ENCODE data around the gene TM2D1. TPM values are rescaled to one million over a fixed set of nuclear protein-coding genes. Genes with fewer than 3 reads are reported as not detected.

TM2D1 gene
- 10 to 100 TPM; 39.1 to 39.9 TPM for total RNA-seq

DNA sequence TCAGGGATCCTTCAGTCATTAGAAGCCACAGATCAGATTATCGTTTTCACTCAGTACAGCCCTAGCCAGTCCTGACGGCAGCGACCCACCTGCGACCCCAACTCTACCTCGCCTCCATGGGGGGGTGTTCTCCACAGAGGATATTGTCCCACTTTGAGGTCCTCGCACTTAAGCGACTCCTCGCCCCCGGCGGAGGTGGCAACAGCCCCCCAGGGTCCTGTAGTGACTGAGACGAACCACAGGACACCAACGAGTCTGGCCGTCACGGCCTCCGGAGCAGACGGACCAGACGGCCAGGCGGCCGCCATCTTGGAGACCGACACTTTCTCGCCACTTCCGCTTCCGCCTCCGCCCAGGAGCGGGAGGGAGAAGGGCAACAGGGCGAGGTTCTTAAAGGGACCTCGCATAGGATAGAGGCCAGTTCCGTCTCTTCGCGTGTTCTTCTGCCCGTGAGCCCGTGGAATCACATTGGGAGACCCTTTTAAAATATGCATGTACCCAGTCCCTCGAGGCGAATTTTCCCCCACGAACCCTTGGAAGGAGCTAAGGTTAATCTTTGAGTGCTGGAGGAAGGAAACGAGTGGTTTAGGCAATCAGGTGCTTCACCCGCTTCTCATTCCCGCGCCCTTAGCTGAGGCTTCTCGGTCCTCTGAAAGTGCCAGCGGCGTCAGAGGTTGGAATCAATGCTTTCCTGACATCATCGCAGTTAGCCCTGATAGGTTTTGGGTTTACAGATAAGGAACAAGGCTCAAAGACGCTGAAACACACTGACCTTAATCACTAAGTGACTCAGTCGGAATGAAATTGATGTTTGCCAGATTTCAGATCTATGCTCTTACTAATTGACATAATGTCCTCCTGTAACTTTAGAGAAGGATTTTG, at the start of gene TM2D1:
Gene TM2D1 (minus strand): TSS at position 329 of the 882 bp plus-strand sequence. CDS start 21 bp downstream, at position 308.
- H3K36me3 Mint-ChIP-seq (ENCODE audit: low read depth): peaks cover 24% of the 10 kb centered on the region
- peak within 1 kb of the TSS; percentile 95 for H3K27ac Mint-ChIP-seq
- H3K27me3 Mint-ChIP-seq: no peaks in the 10 kb centered on the region
- ChIA-PET CTCF (interaction anchor here (0.9 kb wide), 1 partner anchor 20 kb away, joined by 3 read pairs; no protein-coding TSS in a partner anchor), POLR2A (interaction anchor here (0.5 to 1.1 kb wide), 8 partner anchors 15 to 710 kb away, joined by 3 to 11 read pairs (median 3); partner anchors contain the start of gene PATJ)
- H3K9me3 Mint-ChIP-seq: no peaks in the 10 kb centered on the region
- peak; percentile 91 for DNase-seq
- H3K4me3 Mint-ChIP-seq: peak within 1 kb of the TSS; percentile 93
- peaks cover 26% of the 10 kb centered on the region for H3K4me1 Mint-ChIP-seq

DNA sequence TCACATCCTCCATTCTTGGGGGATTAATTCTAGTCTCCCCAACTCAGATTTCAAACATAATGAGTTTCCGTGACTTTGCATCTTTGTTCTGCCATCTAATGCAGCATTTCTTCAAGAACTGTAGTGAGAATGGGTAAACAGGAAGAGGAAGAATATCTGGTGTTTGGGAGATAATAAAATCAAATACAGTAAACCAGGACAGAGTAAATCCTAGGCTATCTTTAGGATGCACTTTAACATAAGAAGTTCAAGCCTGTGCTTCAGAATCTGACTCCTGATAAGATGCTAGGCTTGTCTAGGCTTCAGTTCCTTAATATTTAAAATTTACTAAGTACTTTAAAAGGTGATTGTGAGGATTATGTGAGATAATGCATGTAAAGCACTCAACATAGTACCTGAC, 45.2 kb upstream of the TM2D1 start:
- Mint-ChIP-seq H3K4me1 (no peaks in the 10 kb centered on the region), H3K27ac (no peak overlapping the region), H3K27me3 (no peaks in the 10 kb centered on the region), H3K4me3 (no peak overlapping the region), H3K36me3 (ENCODE audit: low read depth) (no peaks in the 10 kb centered on the region), H3K9me3 (no peaks in the 10 kb centered on the region)
- ChIA-PET POLR2A (no interaction called here), CTCF (interaction anchor here (1.4 kb wide), 1 partner anchor 20 kb away, joined by 3 read pairs; no protein-coding TSS in a partner anchor)
- DNase-seq: no peak

DNA sequence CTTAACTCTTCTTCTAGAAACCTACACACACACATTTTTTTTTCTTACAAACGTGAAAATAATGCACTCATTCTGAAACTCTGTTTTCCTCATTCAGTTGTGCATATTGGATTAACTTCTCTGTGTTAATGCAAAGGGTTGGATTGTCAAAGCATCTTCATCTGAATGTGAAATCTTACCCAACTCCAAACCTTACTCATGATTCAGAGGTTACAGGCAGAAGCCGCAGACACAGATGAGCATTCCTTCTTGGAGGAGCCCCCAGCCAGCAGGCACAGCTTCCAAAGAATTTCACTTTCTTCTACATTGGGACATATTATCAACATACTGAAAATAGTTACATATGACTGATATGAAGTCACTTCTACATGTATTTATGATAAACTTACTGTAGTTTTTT, 33.0 kb upstream of the TM2D1 start:
- ChIA-PET CTCF (no interaction called here), POLR2A (no interaction called here)
- no peak overlapping the region for H3K27ac Mint-ChIP-seq
- no peak for DNase-seq
- H3K4me1 Mint-ChIP-seq: peaks cover 5% of the 10 kb centered on the region
- no peaks in the 10 kb centered on the region for H3K9me3 Mint-ChIP-seq
- no peaks in the 10 kb centered on the region for H3K36me3 Mint-ChIP-seq (ENCODE audit: low read depth)
- no peak overlapping the region for H3K4me3 Mint-ChIP-seq
- H3K27me3 Mint-ChIP-seq: no peaks in the 10 kb centered on the region

DNA sequence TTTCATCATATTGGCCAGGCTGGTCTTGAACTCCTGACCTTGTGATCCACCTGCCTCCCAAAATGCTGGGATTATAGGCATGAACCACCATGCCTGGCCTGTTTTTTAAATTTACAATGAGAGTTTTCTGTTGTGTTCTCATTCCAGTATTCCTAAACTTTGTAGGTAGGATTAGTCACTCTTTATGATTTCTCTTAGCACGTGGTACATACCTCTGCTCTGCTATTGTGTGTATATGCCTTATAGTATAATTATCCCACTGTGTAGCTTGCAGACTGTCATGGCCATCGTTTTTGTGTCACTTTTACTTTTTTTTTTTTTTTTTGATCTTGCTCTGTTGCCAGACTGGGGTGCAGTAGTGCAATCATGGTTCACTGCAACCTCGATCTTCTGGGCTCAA, 31.8 kb upstream of the TM2D1 start:
- POLR2A ChIA-PET: no interaction called here

DNA sequence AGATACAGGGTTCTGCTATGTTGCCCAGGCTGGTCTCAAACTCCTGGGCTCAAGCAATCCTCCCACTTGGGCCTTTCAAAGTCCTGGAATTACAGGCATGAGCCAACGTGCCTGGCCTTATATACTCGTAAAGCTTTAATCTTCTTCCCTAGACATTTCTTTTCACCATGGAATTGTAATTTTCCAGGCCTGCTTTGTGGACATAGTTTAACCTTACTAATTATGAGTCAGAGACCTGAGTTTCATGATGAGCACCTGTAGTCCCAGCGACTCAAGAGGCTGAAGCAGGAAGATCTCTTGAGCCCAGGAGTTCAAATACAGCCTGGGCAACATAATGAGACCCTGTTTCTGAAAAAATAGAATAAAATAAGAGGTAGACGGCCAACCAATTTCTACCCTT, 29.6 kb upstream of the TM2D1 start:
- no peaks in the 10 kb centered on the region for H3K36me3 Mint-ChIP-seq (ENCODE audit: low read depth)
- DNase-seq: no peak
- H3K4me3 Mint-ChIP-seq: no peak overlapping the region
- H3K27ac Mint-ChIP-seq: no peak overlapping the region
- POLR2A ChIA-PET: no interaction called here
- H3K4me1 Mint-ChIP-seq: peaks cover 5% of the 10 kb centered on the region
- H3K9me3 Mint-ChIP-seq: no peaks in the 10 kb centered on the region
- CTCF ChIA-PET: no interaction called here
- H3K27me3 Mint-ChIP-seq: no peaks in the 10 kb centered on the region

More for the DNA sequence above, 31.8 kb upstream of the TM2D1 start:
- Mint-ChIP-seq H3K4me1 (peaks cover 5% of the 10 kb centered on the region), H3K9me3 (no peaks in the 10 kb centered on the region), H3K4me3 (no peak overlapping the region), H3K27ac (no peak overlapping the region), H3K27me3 (no peaks in the 10 kb centered on the region), H3K36me3 (ENCODE audit: low read depth) (no peaks in the 10 kb centered on the region)
- CTCF ChIA-PET: no interaction called here
- DNase-seq: no peak

DNA sequence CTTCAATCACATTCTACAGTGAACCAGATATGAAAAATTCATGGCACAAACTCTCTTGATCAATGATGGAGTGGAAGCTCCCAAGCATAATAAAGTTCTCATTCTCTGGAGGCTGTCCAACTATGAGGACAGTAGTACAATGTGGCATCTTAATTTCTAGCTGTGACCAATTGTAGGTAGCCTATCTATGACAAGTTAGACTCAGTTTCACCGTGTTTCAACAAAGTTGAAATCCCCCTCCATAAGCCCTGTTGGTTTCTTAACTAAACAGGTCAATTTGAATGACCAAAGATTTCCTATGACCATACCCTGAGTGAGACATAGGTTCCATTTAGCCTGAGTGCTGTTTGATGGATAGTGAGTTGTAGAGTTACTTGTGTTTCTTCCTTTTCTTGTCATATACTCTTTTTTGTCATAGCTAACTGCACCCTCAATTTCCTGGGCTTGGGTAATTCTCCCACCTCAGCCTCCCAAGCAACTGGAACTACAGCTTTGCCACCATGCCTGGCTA, 29.1 kb upstream of the TM2D1 start:
- Mint-ChIP-seq H3K4me3 (no peak overlapping the region), H3K27ac (no peak overlapping the region), H3K9me3 (no peaks in the 10 kb centered on the region), H3K4me1 (peaks cover 5% of the 10 kb centered on the region), H3K36me3 (ENCODE audit: low read depth) (no peaks in the 10 kb centered on the region), H3K27me3 (no peaks in the 10 kb centered on the region)
- ChIA-PET POLR2A (no interaction called here), CTCF (no interaction called here)
- no peak for DNase-seq

DNA sequence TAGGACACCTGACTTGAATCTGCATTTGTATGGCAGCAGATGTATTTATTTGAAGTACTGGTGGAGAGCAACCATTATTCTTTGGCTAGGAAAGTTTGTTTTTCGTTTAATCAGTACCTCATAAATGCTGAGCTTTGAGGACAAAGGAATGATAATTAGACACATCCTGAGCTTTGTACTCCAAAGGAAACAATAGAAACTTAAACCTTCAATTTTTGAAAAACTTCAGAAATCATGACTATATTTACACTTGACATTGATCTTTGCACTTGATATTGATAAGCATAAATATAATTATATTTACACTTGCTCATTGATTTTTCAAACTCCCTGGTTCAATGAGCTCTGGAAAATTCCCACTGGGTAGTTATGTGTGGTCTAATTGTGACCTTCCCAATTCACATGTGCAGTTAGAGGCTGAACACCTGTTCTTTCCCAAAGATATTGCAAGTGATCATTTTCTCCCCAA, 28.0 kb upstream of the TM2D1 start:
- Mint-ChIP-seq H3K9me3 (no peaks in the 10 kb centered on the region), H3K36me3 (ENCODE audit: low read depth) (no peaks in the 10 kb centered on the region), H3K4me3 (no peak overlapping the region), H3K27ac (no peak overlapping the region), H3K27me3 (no peaks in the 10 kb centered on the region), H3K4me1 (peaks cover 4% of the 10 kb centered on the region)
- no peak for DNase-seq
- POLR2A ChIA-PET: no interaction called here
- CTCF ChIA-PET: no interaction called here

DNA sequence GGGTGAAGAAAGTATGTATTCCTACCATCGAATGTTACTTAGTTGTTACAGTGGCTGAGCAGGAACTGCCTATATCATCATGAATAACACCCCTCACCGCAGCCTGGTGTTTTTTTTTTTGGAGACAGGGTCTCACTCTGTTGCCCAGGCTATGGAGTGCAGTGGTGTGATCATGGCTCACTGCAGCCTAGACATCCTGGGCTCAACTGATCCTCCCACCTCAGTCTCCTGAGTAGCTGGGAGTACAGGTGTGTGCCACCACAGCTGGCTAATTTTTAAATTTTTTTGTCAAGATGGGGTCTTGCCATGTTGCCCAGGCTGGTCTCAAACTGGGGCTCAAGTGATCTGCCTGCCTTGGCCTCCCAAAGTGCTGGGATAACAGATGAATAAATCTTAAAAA, 24.6 kb upstream of the TM2D1 start:
- CTCF ChIA-PET: interaction anchor here (0.7 kb wide), 2 partner anchors 20 to 179 kb away, joined by 3 read pairs; no protein-coding TSS in a partner anchor
- H3K4me3 Mint-ChIP-seq: no peak overlapping the region
- POLR2A ChIA-PET: no interaction called here
- no peaks in the 10 kb centered on the region for H3K27me3 Mint-ChIP-seq
- no peak for DNase-seq
- no peaks in the 10 kb centered on the region for H3K9me3 Mint-ChIP-seq
- H3K36me3 Mint-ChIP-seq (ENCODE audit: low read depth): peaks cover 2% of the 10 kb centered on the region
- no peak overlapping the region for H3K27ac Mint-ChIP-seq
- peaks cover 6% of the 10 kb centered on the region for H3K4me1 Mint-ChIP-seq

DNA sequence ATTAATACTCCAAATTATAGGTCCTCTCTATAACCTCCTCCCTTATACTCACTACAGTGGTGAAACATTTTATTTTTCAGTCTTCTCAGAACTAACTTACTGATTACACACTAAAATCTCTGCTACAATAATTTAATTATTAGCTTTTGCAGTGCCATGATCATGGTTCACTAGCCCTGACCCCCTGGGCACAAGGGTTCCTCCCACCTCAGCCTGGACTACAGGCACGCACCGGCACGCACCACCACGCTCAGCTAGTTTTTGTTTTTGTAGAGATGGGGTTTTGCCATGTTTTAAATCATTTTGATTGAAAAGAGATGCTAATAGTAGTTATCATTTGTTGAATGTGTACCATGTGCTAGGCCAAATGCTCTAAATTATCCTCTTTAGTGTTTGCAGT, 23.6 kb upstream of the TM2D1 start:
- CTCF ChIA-PET: interaction anchor here (0.6 kb wide), 1 partner anchor 1608 kb away, joined by 3 read pairs; no protein-coding TSS in a partner anchor
- H3K4me3 Mint-ChIP-seq: no peak overlapping the region

DNA sequence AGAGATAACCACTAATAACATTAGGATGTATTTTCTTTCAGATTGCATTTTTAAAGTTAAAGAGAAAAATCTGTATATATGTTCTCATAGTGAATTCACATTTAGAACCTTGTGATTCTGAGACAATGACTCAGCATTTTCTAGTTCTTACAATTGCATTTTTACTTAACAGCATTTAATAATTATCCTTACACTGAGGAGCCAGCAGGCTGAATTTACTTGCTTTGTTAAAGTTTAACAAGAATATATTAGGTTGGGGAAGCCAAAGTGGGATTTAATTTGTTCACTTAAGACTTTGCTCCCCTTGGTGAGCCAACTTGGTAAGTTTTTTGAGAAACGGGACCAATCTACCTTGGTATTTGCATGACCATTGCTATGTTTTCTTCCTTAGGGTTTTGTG, 21.9 kb upstream of the TM2D1 start:
- Mint-ChIP-seq H3K27ac (no peak overlapping the region), H3K27me3 (no peaks in the 10 kb centered on the region), H3K4me1 (peaks cover 13% of the 10 kb centered on the region), H3K9me3 (no peaks in the 10 kb centered on the region), H3K4me3 (no peak overlapping the region), H3K36me3 (ENCODE audit: low read depth) (peaks cover 2% of the 10 kb centered on the region)
- ChIA-PET POLR2A (no interaction called here), CTCF (no interaction called here)
- no peak for DNase-seq

More for the DNA sequence above, 23.6 kb upstream of the TM2D1 start:
- POLR2A ChIA-PET: no interaction called here
- Mint-ChIP-seq H3K27me3 (no peaks in the 10 kb centered on the region), H3K9me3 (no peaks in the 10 kb centered on the region), H3K4me1 (peaks cover 10% of the 10 kb centered on the region), H3K27ac (no peak overlapping the region), H3K36me3 (ENCODE audit: low read depth) (peaks cover 2% of the 10 kb centered on the region)
- DNase-seq: no peak

DNA sequence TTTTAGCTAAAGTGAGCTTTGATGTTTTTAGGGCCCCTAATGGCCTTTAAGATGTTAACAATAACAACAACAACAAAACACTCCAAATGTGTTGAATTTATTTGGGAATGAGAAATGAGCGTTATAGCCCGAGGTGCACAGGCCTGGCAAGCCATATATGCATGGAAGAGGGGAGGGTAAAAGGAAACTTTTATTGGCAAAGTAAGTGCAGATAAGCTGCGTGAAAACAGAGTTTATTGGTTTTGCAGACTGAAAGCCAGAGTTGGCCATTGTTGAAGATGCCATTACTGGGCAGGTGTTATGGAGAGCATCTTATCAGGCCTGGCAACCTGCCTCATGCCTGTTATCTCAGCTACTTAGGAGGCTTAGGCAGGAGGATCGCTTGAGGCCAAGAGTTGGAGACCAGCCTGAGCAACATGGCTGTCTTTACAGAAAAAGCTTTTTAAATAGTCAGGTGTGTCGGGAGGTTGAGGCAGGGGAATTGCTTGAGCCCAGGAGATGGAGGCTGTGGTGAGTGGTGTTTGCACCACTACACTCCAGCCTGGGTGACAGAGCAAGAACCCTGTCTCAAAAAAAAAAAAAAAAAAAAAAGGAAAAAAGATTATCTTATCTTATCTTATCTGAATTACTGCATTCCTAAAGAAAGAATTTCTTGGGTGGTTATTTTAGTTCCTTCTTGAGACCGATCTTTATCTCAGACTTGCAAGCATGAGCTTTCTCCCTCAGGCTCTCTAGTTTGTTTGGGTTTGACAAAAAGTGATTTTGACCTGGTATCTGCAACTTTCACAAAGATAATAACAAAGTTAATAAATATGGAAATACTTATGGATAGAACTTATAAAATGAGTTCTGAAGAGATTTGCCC, 19.0 kb upstream of the TM2D1 start:
- no peaks in the 10 kb centered on the region for H3K27me3 Mint-ChIP-seq
- peaks cover 25% of the 10 kb centered on the region for H3K4me1 Mint-ChIP-seq
- no peak overlapping the region for H3K27ac Mint-ChIP-seq
- H3K4me3 Mint-ChIP-seq: peak overlapping the region; percentile 59
- H3K9me3 Mint-ChIP-seq: no peaks in the 10 kb centered on the region
- H3K36me3 Mint-ChIP-seq (ENCODE audit: low read depth): peaks cover 2% of the 10 kb centered on the region
- no peak for DNase-seq
- CTCF ChIA-PET: interaction anchor here (0.7 kb wide), 2 partner anchors 15 to 907 kb away, joined by 4 read pairs; no protein-coding TSS in a partner anchor
- POLR2A ChIA-PET: interaction anchor here (2.1 to 3.0 kb wide), 2 partner anchors 19 to 37 kb away, joined by 4 to 11 read pairs; no protein-coding TSS in a partner anchor

DNA sequence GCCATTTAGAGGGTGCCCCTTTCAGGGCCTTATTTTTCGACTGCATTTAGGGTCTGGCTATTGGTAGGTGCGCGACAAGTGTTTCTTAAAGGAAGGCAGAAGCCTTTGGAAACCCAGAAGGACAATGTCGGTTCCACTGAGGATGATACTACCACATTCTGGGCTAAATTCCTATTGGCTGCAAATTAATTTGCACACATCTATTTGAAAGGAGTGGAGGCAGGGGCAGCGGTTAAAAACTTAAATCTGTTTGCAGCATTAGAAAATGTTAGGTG, 18.4 kb upstream of the TM2D1 start:
- Mint-ChIP-seq H3K4me3 (peak overlapping the region; percentile 59), H3K27me3 (no peaks in the 10 kb centered on the region), H3K27ac (no peak overlapping the region), H3K9me3 (no peaks in the 10 kb centered on the region), H3K4me1 (peaks cover 25% of the 10 kb centered on the region), H3K36me3 (ENCODE audit: low read depth) (peaks cover 2% of the 10 kb centered on the region)
- POLR2A ChIA-PET: interaction anchor here (2.1 to 3.0 kb wide), 2 partner anchors 18 to 38 kb away, joined by 4 to 11 read pairs; no protein-coding TSS in a partner anchor
- DNase-seq: no peak
- CTCF ChIA-PET: no interaction called here
